OCI-LY7 (cell line): Measurements from ENCODE around the gene ZNF277. TPM values are rescaled to one million over a fixed set of nuclear protein-coding genes. Genes with fewer than 3 reads are reported as not detected.

ENCODE experiments used
- BruUV-seq: library from RNA; stranded (reverse); fragments of 400-500 nt; replicated peaks from 2 replicates; lab custom pipeline; 2021; lab: Mats Ljungman, UMichigan
- CTCF ChIA-PET: fragments of 300-600 bp; sonication (Branson Sonifier 250); formaldehyde crosslinking; loops from one replicate; lab custom pipeline; 2022; ENCODE audit warnings: antibody characterized with exemption; ENCODE audit not compliant: unreplicated experiment; lab: Charles Lee
- POLR2A ChIA-PET: fragments of 300-600 bp; sonication (Branson Sonifier 250); formaldehyde crosslinking; loops from one replicate; lab custom pipeline; 2022; ENCODE audit warnings: antibody characterized with exemption; lab: Charles Lee
- DNase-seq: peaks from one replicate; pipeline ENCODE4 v3.0.0-alpha.2; 2015; ENCODE audit warnings: low spot score
- H2AFZ ChIP-seq: fragments of 200-600 bp; sonication (generic), shearing (Covaris generic); 2 replicates; pipeline ENCODE4 v1.6.1; 2014; ENCODE audit warnings: mild to moderate bottlenecking, antibody characterized with exemption, low read length, moderate library complexity
- H3K27ac ChIP-seq: fragments of 200-600 bp; sonication (generic); 2 replicates; pipeline ENCODE4 v1.5.1; 2014; ENCODE audit warnings: mixed run types, low read depth, mild to moderate bottlenecking, moderate library complexity, low read length, inconsistent platforms; ENCODE audit not compliant: poor library complexity, severe bottlenecking
- H3K36me3 ChIP-seq: fragments of 200-600 bp; sonication (generic); 2 replicates; pipeline ENCODE4 v1.6.1; 2014; ENCODE audit warnings: mild to moderate bottlenecking, antibody characterized with exemption, low read length, moderate library complexity, mixed read lengths; ENCODE audit not compliant: insufficient read depth
- H3K4me1 ChIP-seq: fragments of 200-600 bp; sonication (generic); 2 replicates; pipeline ENCODE4 v1.5.1; 2014; ENCODE audit warnings: mild to moderate bottlenecking, low read length; ENCODE audit not compliant: insufficient read depth, poor library complexity, severe bottlenecking
- H3K4me2 ChIP-seq: fragments of 200-600 bp; sonication (generic); 2 replicates; pipeline ENCODE4 v1.6.1; 2014; ENCODE audit warnings: mild to moderate bottlenecking, low read length
- H3K4me3 ChIP-seq: fragments of 200-600 bp; sonication (generic); 2 replicates; pipeline ENCODE4 v1.5.1; 2014; ENCODE audit warnings: mild to moderate bottlenecking, low read depth, low read length; ENCODE audit not compliant: poor library complexity, severe bottlenecking
- H3K79me2 ChIP-seq: fragments of 200-600 bp; sonication (generic); 2 replicates; pipeline ENCODE4 v1.6.1; 2016; ENCODE audit warnings: low read depth, mild to moderate bottlenecking, low read length, moderate library complexity, mixed read lengths; ENCODE audit not compliant: insufficient read depth
- H3K9me2 ChIP-seq: fragments of 200-600 bp; sonication (generic); 2 replicates; pipeline ENCODE4 v1.6.1; 2016; ENCODE audit warnings: mild to moderate bottlenecking, low read length, mixed read lengths; ENCODE audit not compliant: insufficient read depth
- H3K9me3 ChIP-seq: fragments of 200-600 bp; sonication (generic); 2 replicates; pipeline ENCODE4 v1.6.1; 2014; ENCODE audit warnings: mild to moderate bottlenecking, mixed run types, low read length, mixed read lengths
- H4K20me1 ChIP-seq: fragments of 200-600 bp; sonication (generic); 2 replicates; pipeline ENCODE4 v1.6.1; 2014; ENCODE audit warnings: mild to moderate bottlenecking, antibody characterized with exemption, low read length, moderate library complexity, mixed read lengths; ENCODE audit not compliant: insufficient read depth
- EZH2phosphoT487 ChIP-seq: fragments of 200-600 bp; sonication (generic); IDR thresholded peaks from 2 replicates; pipeline ENCODE4 v1.6.1; 2018; ENCODE audit warnings: low read depth, borderline replicate concordance, mild to moderate bottlenecking, mixed run types, antibody characterized with exemption, low read length, moderate library complexity, mixed read lengths
- intact Hi-C: fragments of 100-400 bp; cut with micrococcal nuclease; formaldehyde crosslinking; loops from one replicate; pipeline ENCODE4 v1.10.0; 2022; ENCODE audit not compliant: unreplicated experiment
- total RNA-seq, 2 experiments: library from RNA; depleted of rRNA in 1 of 2; stranded (reverse); fragments of >200 nt in 1 of 2; shearing (Covaris generic) in 1 of 2; gene quantifications; 2 replicates each; pipeline ENCODE4 v1.2.3, GENCODE V29; 2014 to 2022
- TF ChIP-seq, protein P1 (sequence below): fragments of 200-600 bp; sonication (generic); conservative IDR thresholded peaks from 2 replicates; pipeline ENCODE4 v1.5.1; 2014; ENCODE audit warnings: mild to moderate bottlenecking, antibody characterized with exemption, low read length, moderate library complexity, mixed read lengths

The ZNF277 gene
- total RNA-seq, 2 experiments from 2014 or later: 18.1 to 20.5 TPM

- no peak overlapping the region for H3K4me3 ChIP-seq
- CTCF ChIA-PET: no interaction called here
- H3K4me1 ChIP-seq: no peaks in the 10 kb centered on the region
- DNase-seq: no peak
- no peaks in the 10 kb centered on the region for H3K79me2 ChIP-seq
- POLR2A ChIA-PET: interaction anchor here (0.6 kb wide), 2 partner anchors 33 to 158 kb away, joined by 3 read pairs; no protein-coding TSS in a partner anchor
- no peaks in the 10 kb centered on the region for H3K9me3 ChIP-seq
- no peak overlapping the region for H2AFZ ChIP-seq
- no peak overlapping the region for H3K27ac ChIP-seq
- H4K20me1 ChIP-seq: no peaks in the 10 kb centered on the region; the same call in 1 of the 2 replicates
- intact Hi-C loops: no loop called here
- H3K9me2 ChIP-seq: no peaks in the 10 kb centered on the region
- H3K4me2 ChIP-seq: no peak overlapping the region
- BruUV-seq: no TSS peak
- H3K36me3 ChIP-seq: no peaks in the 10 kb centered on the region
- TF ChIP-seq, protein P1, sequence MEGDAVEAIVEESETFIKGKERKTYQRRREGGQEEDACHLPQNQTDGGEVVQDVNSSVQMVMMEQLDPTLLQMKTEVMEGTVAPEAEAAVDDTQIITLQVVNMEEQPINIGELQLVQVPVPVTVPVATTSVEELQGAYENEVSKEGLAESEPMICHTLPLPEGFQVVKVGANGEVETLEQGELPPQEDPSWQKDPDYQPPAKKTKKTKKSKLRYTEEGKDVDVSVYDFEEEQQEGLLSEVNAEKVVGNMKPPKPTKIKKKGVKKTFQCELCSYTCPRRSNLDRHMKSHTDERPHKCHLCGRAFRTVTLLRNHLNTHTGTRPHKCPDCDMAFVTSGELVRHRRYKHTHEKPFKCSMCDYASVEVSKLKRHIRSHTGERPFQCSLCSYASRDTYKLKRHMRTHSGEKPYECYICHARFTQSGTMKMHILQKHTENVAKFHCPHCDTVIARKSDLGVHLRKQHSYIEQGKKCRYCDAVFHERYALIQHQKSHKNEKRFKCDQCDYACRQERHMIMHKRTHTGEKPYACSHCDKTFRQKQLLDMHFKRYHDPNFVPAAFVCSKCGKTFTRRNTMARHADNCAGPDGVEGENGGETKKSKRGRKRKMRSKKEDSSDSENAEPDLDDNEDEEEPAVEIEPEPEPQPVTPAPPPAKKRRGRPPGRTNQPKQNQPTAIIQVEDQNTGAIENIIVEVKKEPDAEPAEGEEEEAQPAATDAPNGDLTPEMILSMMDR: no peak
- TF ChIP-seq EZH2phosphoT487: no peak
Observed at GRCh38 chr7:112184455-112184854, 22.0 kb upstream of the ZNF277 start.

DNA sequence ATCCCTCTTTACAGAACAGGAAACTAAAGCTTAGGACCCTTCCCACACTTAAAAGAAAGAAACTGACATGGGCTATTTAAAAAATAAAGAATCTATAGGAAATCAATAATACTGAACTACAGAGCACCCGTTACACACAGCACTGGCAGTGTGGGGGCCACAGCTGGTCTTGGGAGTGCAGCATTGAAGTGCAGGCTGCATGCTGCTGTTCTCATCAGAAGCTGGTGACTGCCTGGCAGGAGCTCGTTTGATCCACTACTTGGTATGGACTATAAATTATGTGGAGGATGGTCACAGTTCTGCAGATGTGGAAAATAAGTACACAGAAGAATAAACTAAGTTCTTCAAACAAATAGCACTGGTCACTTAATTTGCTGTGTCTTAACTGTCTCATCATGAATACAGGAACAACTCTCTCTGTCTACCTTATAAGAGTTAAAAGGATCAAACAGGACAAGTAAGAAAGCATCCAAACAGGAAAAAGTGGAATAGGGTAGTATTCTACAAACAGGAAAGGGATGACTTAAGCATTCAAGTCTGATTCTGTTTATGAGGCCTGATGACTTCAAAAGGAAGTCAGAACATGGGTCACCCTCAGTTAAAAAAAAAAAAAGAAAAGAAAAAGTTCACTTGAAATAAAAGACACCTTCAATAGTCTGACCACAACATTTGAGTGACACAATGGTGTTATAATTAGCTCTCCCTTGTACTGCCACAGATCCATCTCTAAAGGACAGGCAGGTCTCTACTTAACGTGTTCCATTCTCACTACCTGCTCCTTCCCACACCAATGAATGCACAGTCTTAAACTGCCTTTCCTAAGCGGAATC, 21.3 kb upstream of the ZNF277 start:
- no peak overlapping the region for H3K4me2 ChIP-seq
- ChIA-PET POLR2A (interaction anchor here (0.6 to 0.7 kb wide), 3 partner anchors 34 to 281 kb away, joined by 3 read pairs; no protein-coding TSS in a partner anchor), CTCF (no interaction called here)
- no peak for DNase-seq
- no peaks in the 10 kb centered on the region for H3K9me3 ChIP-seq
- no peaks in the 10 kb centered on the region for H3K4me1 ChIP-seq
- no peaks in the 10 kb centered on the region; the same call in 1 of the 2 replicates for H4K20me1 ChIP-seq
- no TSS peak for BruUV-seq
- no peak for TF ChIP-seq EZH2phosphoT487
- TF ChIP-seq, protein P1: no peak
- H3K79me2 ChIP-seq: no peaks in the 10 kb centered on the region
- no peak overlapping the region for H3K4me3 ChIP-seq
- intact Hi-C loops: no loop called here
- H3K27ac ChIP-seq: no peak overlapping the region
- no peaks in the 10 kb centered on the region for H3K9me2 ChIP-seq
- H2AFZ ChIP-seq: no peak overlapping the region
- no peaks in the 10 kb centered on the region for H3K36me3 ChIP-seq

DNA sequence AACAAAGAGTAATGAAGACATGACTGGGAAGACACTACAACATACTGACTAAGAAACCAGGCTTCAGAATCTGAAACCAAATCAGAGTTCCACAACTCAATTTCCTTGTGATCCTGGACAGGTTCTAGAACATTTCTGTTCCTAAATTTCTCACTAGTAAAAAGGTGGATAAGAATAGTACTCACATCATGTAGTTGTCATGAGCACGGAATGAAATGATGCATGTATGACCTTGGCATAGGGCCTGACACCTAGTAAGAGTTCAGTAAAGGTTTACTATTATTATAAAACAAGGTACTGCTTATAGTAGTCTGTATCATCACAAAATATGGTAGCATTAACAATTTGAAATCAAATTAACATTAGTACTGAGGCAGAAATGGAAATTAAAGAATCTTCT, 20.2 kb upstream of the ZNF277 start:
- no peak for DNase-seq
- CTCF ChIA-PET: no interaction called here
- no peaks in the 10 kb centered on the region for H3K9me3 ChIP-seq
- H2AFZ ChIP-seq: no peak overlapping the region
- no peak overlapping the region for H3K27ac ChIP-seq
- intact Hi-C loops: no loop called here
- no peaks in the 10 kb centered on the region for H3K36me3 ChIP-seq
- H3K79me2 ChIP-seq: no peaks in the 10 kb centered on the region
- no peaks in the 10 kb centered on the region for H3K9me2 ChIP-seq
- no peaks in the 10 kb centered on the region for H3K4me1 ChIP-seq
- no peak overlapping the region for H3K4me2 ChIP-seq
- H3K4me3 ChIP-seq: no peak overlapping the region
- TF ChIP-seq EZH2phosphoT487: no peak
- TF ChIP-seq, protein P1: no peak
- no peaks in the 10 kb centered on the region; the same call in 1 of the 2 replicates for H4K20me1 ChIP-seq
- POLR2A ChIA-PET: no interaction called here
- BruUV-seq: no TSS peak
